ENCODE measurements around the gene CBX6.

CBX6 gene

GRCh38 chr22:38873469-38874411 is 1.7 kb upstream of the CBX6 start:
- no peak for DNase-seq (ENCODE audit: low spot score)

- DNase-seq (ENCODE audit: low spot score), result peak; percentile 87
Observed at GRCh38 chr22:38872831-38873248, 824 bp upstream of the CBX6 start.

- peak; percentile 73 for DNase-seq (ENCODE audit: low spot score)
Observed at GRCh38 chr22:38871360-38872171, 450 bp downstream of the CBX6 start.

- DNase-seq (ENCODE audit: low spot score), result peak; percentile 60
Observed at GRCh38 chr22:38870791-38871359, 1.1 kb downstream of the CBX6 start.

GRCh38 chr22:38870312-38870741 is 1.7 kb downstream of the CBX6 start:
- peak; percentile 87 for DNase-seq (ENCODE audit: low spot score)

GRCh38 chr22:38869663-38870062 is 2.4 kb downstream of the CBX6 start:
- DNase-seq (ENCODE audit: low spot score), result peak; percentile 41

GRCh38 chr22:38868886-38869381 is 3.1 kb downstream of the CBX6 start:
- DNase-seq (ENCODE audit: low spot score), result peak; percentile 77

- peak; percentile 50 for DNase-seq (ENCODE audit: low spot score)
Observed at GRCh38 chr22:38868286-38868721, 3.7 kb downstream of the CBX6 start.

GRCh38 chr22:38867471-38868285 is 4.3 kb downstream of the CBX6 start:
- DNase-seq (ENCODE audit: low spot score), result peak; percentile 60

- DNase-seq (ENCODE audit: low spot score), result no peak
Observed at GRCh38 chr22:38867124-38867455, 4.9 kb downstream of the CBX6 start.

GRCh38 chr22:38866399-38867123 is 5.5 kb downstream of the CBX6 start:
- peak; percentile 64 for DNase-seq (ENCODE audit: low spot score)

- peak; percentile 61 for DNase-seq (ENCODE audit: low spot score)
Observed at GRCh38 chr22:38866024-38866398, 6.0 kb downstream of the CBX6 start.

- DNase-seq (ENCODE audit: low spot score), result peak; percentile 69
Observed at GRCh38 chr22:38865201-38866023, 6.6 kb downstream of the CBX6 start.

- peak; percentile 60 for DNase-seq (ENCODE audit: low spot score)
Observed at GRCh38 chr22:38864361-38865191, 7.4 kb downstream of the CBX6 start.

GRCh38 chr22:38863531-38864131 is 8.4 kb downstream of the CBX6 start:
- peak; percentile 63 for DNase-seq (ENCODE audit: low spot score)

- DNase-seq (ENCODE audit: low spot score), result no peak
Observed at GRCh38 chr22:38862375-38863329, 9.4 kb downstream of the CBX6 start.

GRCh38 chr22:38861927-38862326 is 10.1 kb downstream of the CBX6 start:
- no peak for DNase-seq (ENCODE audit: low spot score)

All from left forelimb (tissue), 1 donor.